ENCODE results near the gene UBAP1.
"Not testable (repeated sequence)": the region's sequence is repeated elsewhere in the genome, so short reads cannot be mapped to it uniquely, and the experiment has no call there.

The UBAP1 gene

GRCh38 chr9:34178436-34179212 lies at the start of gene UBAP1:
TSS of gene UBAP1 (plus strand) at chr9:34179043. CDS start at chr9:34220915, 41,872 bp downstream.
- peak; percentile 95 for DNase-seq

- no peak for DNase-seq
Observed at GRCh38 chr9:34131571-34131970, 47.3 kb upstream of the UBAP1 start.

GRCh38 chr9:34133436-34133949 lies 45.4 kb upstream of the UBAP1 start:
- no peak for DNase-seq

DNA sequence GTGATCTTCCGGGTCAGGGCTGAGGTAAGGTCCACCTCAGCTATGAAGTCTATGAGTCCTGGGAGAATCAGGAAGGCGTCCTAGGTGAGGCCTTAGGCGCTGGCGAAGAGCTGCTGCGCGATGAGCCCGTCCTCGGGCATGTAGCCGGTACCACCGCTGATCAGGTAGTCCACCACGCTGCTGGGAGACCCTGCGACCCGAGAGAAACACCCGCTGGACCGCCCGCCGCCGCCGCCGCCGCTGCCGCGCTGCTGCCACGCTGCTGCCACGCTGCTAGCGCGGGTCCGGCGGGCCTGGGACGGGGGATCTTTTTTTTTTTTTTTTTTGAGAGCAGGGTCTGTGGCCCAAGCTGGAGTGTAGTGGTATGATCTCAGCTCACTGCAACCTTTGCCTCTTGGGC lies 44.3 kb upstream of the UBAP1 start:
- DNase-seq, result no peak

- not testable (repeated sequence) for DNase-seq
Observed at GRCh38 chr9:34138644-34139043, 40.2 kb upstream of the UBAP1 start.

DNA sequence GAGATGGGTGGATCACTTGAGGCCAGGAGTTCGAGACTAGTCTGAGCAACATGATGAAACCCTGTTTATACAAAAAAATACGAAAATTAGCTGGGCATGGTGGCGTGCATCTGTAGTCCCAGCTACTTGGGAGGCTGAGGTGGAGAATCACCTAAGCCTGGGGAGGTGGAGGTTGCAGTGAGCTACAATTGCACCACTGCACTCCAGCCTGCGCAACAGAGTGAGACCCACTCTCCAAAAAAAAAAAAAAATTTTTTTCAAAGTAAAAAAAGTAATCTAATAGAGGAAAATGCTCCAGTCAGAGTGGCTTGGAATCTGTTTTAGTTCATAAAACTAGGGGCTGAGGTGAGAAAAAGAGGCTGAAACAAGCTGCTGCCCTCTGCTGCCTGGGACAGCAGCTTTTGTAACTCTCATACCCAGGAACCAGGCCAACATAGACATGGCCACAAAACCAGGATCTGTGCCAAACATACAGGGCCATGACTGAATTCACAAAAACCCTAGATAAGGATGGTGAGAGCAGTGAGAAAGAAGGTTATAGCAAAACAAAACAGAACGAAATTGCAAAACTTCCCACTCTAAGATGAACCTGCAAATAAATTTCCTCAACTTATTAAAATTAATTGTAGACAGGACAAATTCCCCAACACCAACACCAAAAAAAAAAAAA lies 39.2 kb upstream of the UBAP1 start:
- DNase-seq, result no peak

GRCh38 chr9:34140853-34141252 lies 38.0 kb upstream of the UBAP1 start:
- DNase-seq, result no peak

DNA sequence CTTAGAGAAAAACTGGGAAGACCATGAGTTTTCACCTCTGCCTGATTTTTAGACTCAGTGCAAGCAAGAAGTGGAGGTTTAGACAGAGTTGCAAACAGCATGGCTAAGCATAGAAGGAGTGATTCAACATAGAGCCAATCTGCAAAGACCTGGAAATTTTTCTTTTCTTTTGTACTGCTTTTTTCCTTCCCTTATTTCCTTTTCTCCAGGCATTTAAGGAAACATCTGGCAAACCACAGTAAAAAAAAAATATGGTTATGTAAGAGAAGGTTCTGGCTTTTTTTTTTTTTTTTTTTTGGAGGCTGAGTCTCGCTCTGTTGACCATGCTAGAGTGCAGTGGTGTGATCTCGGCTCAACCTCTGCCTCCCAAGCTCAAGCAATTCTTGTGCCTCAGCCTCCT lies 35.7 kb upstream of the UBAP1 start:
- no peak for DNase-seq

DNA sequence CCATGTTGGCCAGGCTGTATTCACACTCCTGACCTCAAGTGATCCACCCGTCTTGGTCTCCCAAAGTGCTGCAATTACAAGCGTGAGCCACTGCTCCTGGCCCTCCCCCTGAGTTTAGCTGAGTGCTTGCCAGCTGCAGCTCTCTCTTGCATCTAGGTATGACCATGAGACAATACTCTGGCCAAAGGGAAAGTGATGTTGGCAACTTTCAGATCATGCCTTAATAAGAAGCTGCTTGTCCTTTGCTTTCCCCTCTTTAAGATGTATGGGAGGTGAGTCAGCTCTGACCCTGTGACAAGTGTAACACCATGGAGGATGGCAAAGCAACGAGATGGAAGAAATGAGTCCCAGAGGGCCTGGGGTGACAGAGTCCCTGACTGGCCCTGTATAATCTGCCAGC lies 33.7 kb upstream of the UBAP1 start:
- no peak for DNase-seq

DNA sequence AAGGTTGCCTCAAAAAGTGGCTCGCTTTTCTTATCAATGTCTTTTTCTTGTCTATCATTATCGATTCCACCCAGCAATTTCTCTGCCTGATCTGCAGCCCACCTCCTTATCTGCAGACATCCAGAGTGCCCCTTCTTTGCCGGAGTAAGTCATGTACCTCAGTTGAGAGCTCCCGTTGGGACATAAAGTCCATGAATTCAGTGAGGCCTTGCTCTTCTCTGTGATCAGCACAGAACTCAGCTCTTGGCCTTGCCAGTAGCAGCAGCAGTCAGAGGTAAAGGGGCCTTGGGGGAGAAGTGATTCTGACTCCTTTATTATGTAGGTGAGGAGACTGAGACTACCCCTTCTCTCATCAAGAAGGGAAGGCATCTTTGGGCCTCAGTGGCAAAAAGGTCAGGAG lies 27.4 kb upstream of the UBAP1 start:
- DNase-seq, result no peak

GRCh38 chr9:34154057-34154456 lies 24.8 kb upstream of the UBAP1 start:
- no peak for DNase-seq

DNA sequence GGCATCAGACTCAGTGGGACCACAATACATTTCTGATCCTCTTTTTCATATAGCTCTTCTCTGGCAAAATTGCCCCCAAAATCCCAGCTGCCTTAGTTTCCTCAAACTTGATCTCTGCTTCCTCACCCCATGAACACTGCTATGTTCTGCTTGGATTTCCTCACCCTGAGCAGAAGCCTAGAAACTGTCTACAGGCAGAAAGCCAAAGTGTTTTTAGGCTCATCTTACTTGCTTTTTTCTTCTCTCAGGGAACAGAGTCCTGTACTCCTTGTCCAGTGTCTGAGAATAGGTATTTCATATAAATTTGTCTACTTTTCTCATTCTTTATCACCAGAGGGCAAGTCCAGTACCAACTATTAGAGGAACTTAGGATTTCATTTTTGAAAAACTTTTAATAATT lies 21.5 kb upstream of the UBAP1 start:
- no peak for DNase-seq

DNA sequence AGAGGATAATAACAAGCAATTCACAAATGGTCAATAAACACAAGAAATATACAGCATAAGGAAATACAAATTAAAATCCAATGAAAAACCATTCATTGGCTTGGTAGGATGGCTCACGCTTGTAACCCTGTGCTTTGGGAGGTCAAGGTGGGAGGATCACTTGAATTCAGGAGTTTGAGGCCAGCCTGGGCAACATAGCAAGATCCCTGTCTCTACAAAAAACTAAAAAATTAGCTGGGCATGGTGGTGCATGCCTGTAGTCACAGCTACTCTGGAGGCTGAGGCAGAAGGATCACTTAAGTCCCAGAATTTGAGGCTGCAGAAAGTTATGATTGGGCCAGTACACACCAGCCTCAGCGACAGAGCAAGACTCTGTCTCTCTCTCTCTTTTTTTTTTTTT lies 20.9 kb upstream of the UBAP1 start:
- no peak for DNase-seq

DNA sequence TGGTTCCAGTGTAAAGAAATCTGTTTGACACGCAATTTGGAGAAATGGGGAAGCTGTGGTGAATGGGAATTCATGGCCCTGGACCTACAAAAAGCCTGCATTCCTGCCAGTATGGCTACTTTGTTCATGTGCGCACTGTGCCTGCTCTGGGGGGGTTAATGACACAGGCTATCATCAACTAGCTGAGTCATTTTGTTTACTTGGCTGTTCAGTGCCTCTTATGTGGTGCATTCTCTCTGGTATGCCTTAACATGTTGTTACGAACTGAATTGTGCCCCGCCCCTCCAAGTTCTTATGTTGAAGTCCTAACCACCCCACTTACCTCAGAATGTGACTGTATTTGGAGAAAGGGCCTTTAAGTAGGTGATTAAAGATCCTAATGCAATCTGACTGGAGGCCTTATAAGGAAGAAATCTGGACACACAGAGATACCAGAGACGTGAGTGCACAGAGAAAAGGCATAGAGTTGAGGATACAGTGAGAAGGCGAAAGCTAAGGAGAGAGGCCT lies 20.4 kb upstream of the UBAP1 start:
- no peak for DNase-seq

GRCh38 chr9:34163434-34163833 lies 15.4 kb upstream of the UBAP1 start:
- no peak for DNase-seq

GRCh38 chr9:34169125-34169524 lies 9.7 kb upstream of the UBAP1 start:
- no peak for DNase-seq

GRCh38 chr9:34170237-34170991 lies 8.4 kb upstream of the UBAP1 start:
- DNase-seq, result no peak

GRCh38 chr9:34171753-34172535 lies 6.9 kb upstream of the UBAP1 start:
- DNase-seq, result no peak

DNA sequence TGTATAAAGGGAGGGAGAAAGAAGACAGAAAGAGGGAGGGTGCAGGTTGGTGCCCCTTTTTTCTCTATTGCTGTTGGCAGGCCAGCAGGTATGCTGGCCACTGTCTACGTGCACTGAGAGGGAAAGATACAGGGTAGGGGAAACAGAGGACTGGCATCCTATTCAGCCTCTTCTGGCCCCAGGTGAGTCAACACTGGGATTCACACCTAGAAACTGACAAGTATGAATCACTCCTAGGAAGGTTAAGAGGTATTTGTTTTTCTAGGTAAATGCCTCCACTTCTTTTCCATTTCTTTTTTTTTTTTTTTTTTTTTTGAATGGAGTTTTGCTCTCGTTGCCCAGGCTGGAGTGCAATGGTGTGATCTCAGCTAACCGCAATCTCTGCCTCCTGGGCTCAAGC lies 2.8 kb upstream of the UBAP1 start:
- no peak for DNase-seq

DNA sequence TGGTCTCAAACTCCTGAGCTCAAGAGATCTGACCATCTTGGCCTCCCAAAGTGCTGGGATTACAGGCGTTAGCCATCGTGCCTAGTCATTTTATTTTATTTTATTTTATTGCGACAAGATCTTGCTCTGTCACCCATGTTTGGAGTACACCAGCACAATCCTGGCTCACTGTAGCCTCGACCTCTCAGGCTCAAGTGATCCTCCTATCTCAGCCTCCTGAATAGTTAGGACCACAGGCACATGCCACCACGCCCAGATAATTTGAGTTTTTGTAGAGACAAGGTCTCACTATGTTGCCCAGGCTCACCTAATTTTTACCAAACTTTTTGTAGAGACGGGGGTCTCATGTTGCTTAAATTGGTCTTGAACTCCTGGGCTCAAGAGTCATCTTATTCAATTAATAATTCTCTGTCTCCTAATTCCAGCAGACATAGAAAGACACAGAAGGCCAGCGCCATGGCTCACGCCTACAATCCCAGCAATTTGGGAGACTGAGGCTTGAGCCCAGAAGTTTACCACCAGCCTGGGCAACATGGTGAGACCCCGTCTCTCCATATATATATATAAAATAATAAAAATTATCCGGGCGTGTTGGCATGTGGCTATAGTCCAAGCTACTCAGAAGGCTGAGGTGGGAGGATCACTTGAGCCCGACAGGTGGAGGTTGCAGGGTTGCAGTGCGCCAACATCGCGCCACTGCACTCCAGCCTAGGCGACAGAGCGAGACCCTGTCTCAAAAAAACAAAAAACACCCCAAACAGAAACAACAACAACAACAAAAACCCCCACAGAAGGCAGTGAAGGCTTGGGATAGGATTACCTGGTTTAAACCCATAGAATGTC lies 1.0 kb upstream of the UBAP1 start:
- peak; percentile 42 for DNase-seq
